ENCODE data around the gene HEATR3.

DNA sequence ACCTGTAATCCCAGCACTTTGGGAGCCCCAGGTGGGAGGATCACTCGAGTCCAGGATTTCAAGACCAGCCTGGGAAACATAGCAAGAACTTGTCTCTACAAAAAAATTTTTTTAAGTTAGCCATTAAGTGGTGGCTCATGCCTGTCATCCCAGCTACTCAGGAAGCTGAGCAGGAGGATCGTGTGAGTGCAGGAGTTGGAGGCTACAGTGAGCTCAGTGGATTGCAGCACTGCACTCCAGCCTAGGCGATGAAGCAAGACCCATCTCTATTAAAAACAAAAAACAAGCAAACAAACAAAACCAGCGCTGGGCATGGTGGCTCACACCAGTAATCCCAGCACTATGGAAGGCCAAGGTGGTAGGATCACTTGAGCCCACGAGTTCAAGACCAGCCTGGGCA, 38.0 kb downstream of the HEATR3 start:
- TF ChIP-seq EZH2phosphoT487 (IDR thresholded peaks at IDR 0.05; ENCODE audit: insufficient read depth, low read depth) (no peak), EZH2 (IDR thresholded peaks at IDR 0.05; ENCODE audit: insufficient read depth, poor library complexity, severe bottlenecking) (no peak)
